ENCODE results near the gene TNK1.

Gene TNK1

GRCh38 chr17:7391307-7391706 lies 10.4 kb downstream of the TNK1 start:
- no peak for DNase-seq
- ATAC-seq: no peak

- ATAC-seq (no peak), DNase-seq (no peak)
Measured at GRCh38 chr17:7392696-7393612, 12.1 kb downstream of the TNK1 start.

GRCh38 chr17:7393613-7394451 lies 12.9 kb downstream of the TNK1 start:
- ATAC-seq: peak; percentile 57
- DNase-seq: peak; percentile 66

GRCh38 chr17:7394452-7395191 lies 13.7 kb downstream of the TNK1 start, which contains the start of gene PLSCR3:
PLSCR3 (minus strand) TSS chr17:7394525; CDS start chr17:7394110, 415 bp downstream.
- peak; percentile 89 for ATAC-seq
- peak; percentile 90 for DNase-seq

GRCh38 chr17:7396147-7396546 lies 15.3 kb downstream of the TNK1 start:
- ATAC-seq: no peak
- DNase-seq: no peak

- DNase-seq (no peak), ATAC-seq (no peak)
Measured at GRCh38 chr17:7398612-7399011, 17.7 kb downstream of the TNK1 start.

GRCh38 chr17:7403043-7403726 lies 22.3 kb downstream of the TNK1 start:
- DNase-seq (peak; percentile 43), ATAC-seq (no peak)

- ATAC-seq (peak; percentile 16), DNase-seq (no peak)
Measured at GRCh38 chr17:7403727-7403976, 22.8 kb downstream of the TNK1 start.

GRCh38 chr17:7403977-7404736 lies 23.3 kb downstream of the TNK1 start, which contains the start of gene TMEM256:
TMEM256 (minus strand) TSS chr17:7404097; CDS start chr17:7404084, 13 bp downstream.
- DNase-seq: peak; percentile 95
- peak; percentile 95 for ATAC-seq

- ATAC-seq (peak; percentile 33), DNase-seq (peak; percentile 73)
Measured at GRCh38 chr17:7404737-7405349, 24.0 kb downstream of the TNK1 start.

GRCh38 chr17:7405350-7406234 lies 24.7 kb downstream of the TNK1 start:
- no peak for ATAC-seq
- DNase-seq: no peak

- ATAC-seq: no peak
- no peak for DNase-seq
Measured at GRCh38 chr17:7406235-7406825, 25.4 kb downstream of the TNK1 start.

GRCh38 chr17:7407082-7407481 lies 26.2 kb downstream of the TNK1 start:
- ATAC-seq (no peak), DNase-seq (no peak)

- DNase-seq: no peak
- ATAC-seq: no peak
Measured at GRCh38 chr17:7407485-7408251, 26.8 kb downstream of the TNK1 start, which contains the start of gene NLGN2. NLGN2 (plus strand) TSS chr17:7407845; CDS start chr17:7408256, 411 bp downstream.

- ATAC-seq (no peak), DNase-seq (peak; percentile 44)
Measured at GRCh38 chr17:7408252-7408727, 27.4 kb downstream of the TNK1 start.

GRCh38 chr17:7408863-7409262 lies 28.0 kb downstream of the TNK1 start:
- no peak for ATAC-seq
- DNase-seq: no peak

- no peak for DNase-seq
- no peak for ATAC-seq
Measured at GRCh38 chr17:7409716-7410115, 28.8 kb downstream of the TNK1 start.

All from stimulated activated naive CD8-positive, alpha-beta T cell treated with anti-CD3 and anti-CD28 coated beads, Interleukin-15, Interleukin-2, amounts not matched to agents 100 U/mL and 50 U/mL, for 24 hours (primary cell).